Measurements from ENCODE around the gene EFNB3.
A peak's percentile ranks its signal among the peaks of the same experiment; 100 is the strongest.

The EFNB3 gene

GRCh38 chr17:7742729-7743128 is 37.7 kb downstream of the EFNB3 start:
- peaks cover 35% of the 10 kb centered on the region for H3K27me3 Mint-ChIP-seq
- no peak for DNase-seq (ENCODE audit: low spot score in 2 of 2)
- ATAC-seq (replicated peaks; ENCODE audit: extremely low read depth, poor library complexity, severe bottlenecking), result no peak
- no peak overlapping the region for H3K27ac Mint-ChIP-seq (ENCODE audit: low read depth)
- H3K4me1 Mint-ChIP-seq, result no peaks in the 10 kb centered on the region
- H3K9me3 Mint-ChIP-seq, result no peaks in the 10 kb centered on the region
- H3K4me3 Mint-ChIP-seq, result no peak overlapping the region
- H3K36me3 Mint-ChIP-seq (ENCODE audit: insufficient read depth), result no peaks in the 10 kb centered on the region

- Mint-ChIP-seq H3K27me3 (peaks cover 25% of the 10 kb centered on the region), H3K4me3 (no peak overlapping the region), H3K9me3 (no peaks in the 10 kb centered on the region), H3K4me1 (no peaks in the 10 kb centered on the region), H3K36me3 (ENCODE audit: insufficient read depth) (peaks cover 2% of the 10 kb centered on the region), H3K27ac (ENCODE audit: low read depth) (no peak overlapping the region)
- ATAC-seq (replicated peaks; ENCODE audit: extremely low read depth, poor library complexity, severe bottlenecking) (no peak), DNase-seq (ENCODE audit: low spot score in 2 of 2) (no peak)
These were observed 39.4 kb downstream of the EFNB3 start for GRCh38 chr17:7744416-7744815.

- Mint-ChIP-seq H3K9me3 (no peaks in the 10 kb centered on the region), H3K4me1 (no peaks in the 10 kb centered on the region), H3K27ac (ENCODE audit: low read depth) (no peak overlapping the region), H3K4me3 (no peak overlapping the region), H3K36me3 (ENCODE audit: insufficient read depth) (peaks cover 2% of the 10 kb centered on the region), H3K27me3 (peaks cover 24% of the 10 kb centered on the region)
- ATAC-seq (replicated peaks; ENCODE audit: extremely low read depth, poor library complexity, severe bottlenecking) (no peak), DNase-seq (ENCODE audit: low spot score in 2 of 2) (no peak)
These were observed 40.9 kb downstream of the EFNB3 start for GRCh38 chr17:7745748-7746470.

GRCh38 chr17:7747635-7748071 is 42.7 kb downstream of the EFNB3 start:
- no peak overlapping the region for H3K27ac Mint-ChIP-seq (ENCODE audit: low read depth)

GRCh38 chr17:7748076-7748775 is 43.2 kb downstream of the EFNB3 start:
- DNase-seq (ENCODE audit: low spot score in 2 of 2) (no peak), ATAC-seq (replicated peaks; ENCODE audit: extremely low read depth, poor library complexity, severe bottlenecking) (no peak)
- Mint-ChIP-seq H3K27me3 (peaks cover 21% of the 10 kb centered on the region), H3K9me3 (no peaks in the 10 kb centered on the region), H3K27ac (ENCODE audit: low read depth) (no peak overlapping the region), H3K4me1 (no peaks in the 10 kb centered on the region), H3K36me3 (ENCODE audit: insufficient read depth) (peaks cover 4% of the 10 kb centered on the region), H3K4me3 (no peak overlapping the region)

More at GRCh38 chr17:7747635-7748071, 42.7 kb downstream of the EFNB3 start:
- H3K27me3 Mint-ChIP-seq, result peaks cover 16% of the 10 kb centered on the region
- no peaks in the 10 kb centered on the region for H3K4me1 Mint-ChIP-seq
- DNase-seq (ENCODE audit: low spot score in 2 of 2) (no peak), ATAC-seq (replicated peaks; ENCODE audit: extremely low read depth, poor library complexity, severe bottlenecking) (no peak)
- H3K36me3 Mint-ChIP-seq (ENCODE audit: insufficient read depth), result peaks cover 4% of the 10 kb centered on the region
- no peak overlapping the region for H3K4me3 Mint-ChIP-seq
- no peaks in the 10 kb centered on the region for H3K9me3 Mint-ChIP-seq

- Mint-ChIP-seq H3K27ac (ENCODE audit: low read depth) (no peak overlapping the region), H3K4me1 (no peaks in the 10 kb centered on the region), H3K4me3 (no peak overlapping the region), H3K36me3 (ENCODE audit: insufficient read depth) (peaks cover 4% of the 10 kb centered on the region), H3K9me3 (no peaks in the 10 kb centered on the region), H3K27me3 (peaks cover 43% of the 10 kb centered on the region)
- no peak for ATAC-seq (replicated peaks; ENCODE audit: extremely low read depth, poor library complexity, severe bottlenecking)
- no peak for DNase-seq (ENCODE audit: low spot score in 2 of 2)
These were observed 45.4 kb downstream of the EFNB3 start for GRCh38 chr17:7750321-7750821.

- Mint-ChIP-seq H3K27ac (ENCODE audit: low read depth) (no peak overlapping the region), H3K9me3 (no peaks in the 10 kb centered on the region), H3K27me3 (peaks cover 41% of the 10 kb centered on the region), H3K4me3 (no peak overlapping the region), H3K4me1 (no peaks in the 10 kb centered on the region), H3K36me3 (ENCODE audit: insufficient read depth) (peaks cover 2% of the 10 kb centered on the region)
- ATAC-seq (replicated peaks; ENCODE audit: extremely low read depth, poor library complexity, severe bottlenecking) (no peak), DNase-seq (ENCODE audit: low spot score in 2 of 2) (no peak)
These were observed 49.7 kb downstream of the EFNB3 start for GRCh38 chr17:7754656-7755055.

GRCh38 chr17:7755095-7755890 is 50.3 kb downstream of the EFNB3 start:
- peaks cover 2% of the 10 kb centered on the region for H3K36me3 Mint-ChIP-seq (ENCODE audit: insufficient read depth)
- H3K4me3 Mint-ChIP-seq, result no peak overlapping the region
- peaks cover 35% of the 10 kb centered on the region for H3K27me3 Mint-ChIP-seq
- DNase-seq (ENCODE audit: low spot score in 2 of 2) (no peak), ATAC-seq (replicated peaks; ENCODE audit: extremely low read depth, poor library complexity, severe bottlenecking) (no peak)
- peak overlapping the region; percentile 77 for H3K27ac Mint-ChIP-seq (ENCODE audit: low read depth)
- H3K4me1 Mint-ChIP-seq, result no peaks in the 10 kb centered on the region
- H3K9me3 Mint-ChIP-seq, result no peaks in the 10 kb centered on the region

GRCh38 chr17:7756968-7757367 is 52.0 kb downstream of the EFNB3 start:
- DNase-seq (ENCODE audit: low spot score in 2 of 2) (no peak), ATAC-seq (replicated peaks; ENCODE audit: extremely low read depth, poor library complexity, severe bottlenecking) (no peak)

More at GRCh38 chr17:7756968-7757367, 52.0 kb downstream of the EFNB3 start:
- Mint-ChIP-seq H3K9me3 (no peaks in the 10 kb centered on the region), H3K36me3 (ENCODE audit: insufficient read depth) (peaks cover 2% of the 10 kb centered on the region), H3K27ac (ENCODE audit: low read depth) (no peak overlapping the region), H3K4me3 (no peak overlapping the region), H3K27me3 (peaks cover 30% of the 10 kb centered on the region), H3K4me1 (no peaks in the 10 kb centered on the region)
